GM12878 (cell line): ENCODE measurements around the gene SIAH2. TPM values are rescaled to one million over a fixed set of nuclear protein-coding genes. Genes with fewer than 3 reads are reported as not detected.

ENCODE experiments used
- CHD2 ChIP-seq: IDR thresholded peaks from 2 replicates; pipeline ENCODE4 v1.6.1; 2011; ENCODE audit warnings: low read depth, low read length, improper control_type of control experiment, borderline replicate concordance
- IKZF2 ChIP-seq, 2 experiments: fragments of 450-650 bp; IDR thresholded peaks; 2 replicates each; pipeline ENCODE4 v1.6.1; 2017; ENCODE audit warnings: mild to moderate bottlenecking in 2 of 2, moderate library complexity in 2 of 2
- NR2C2 ChIP-seq: IDR thresholded peaks from 2 replicates; pipeline ENCODE4 v1.6.1; 2011; ENCODE audit warnings: borderline replicate concordance, low read depth; ENCODE audit not compliant: control insufficient read depth, insufficient read length
- PAX8 ChIP-seq: fragments of 450-650 bp; IDR thresholded peaks from 2 replicates; pipeline ENCODE4 v1.6.1; 2017; ENCODE audit warnings: mild to moderate bottlenecking, moderate library complexity
- RAD21 ChIP-seq: IDR thresholded peaks from 2 replicates; pipeline ENCODE4 v1.6.1; 2011; ENCODE audit warnings: mild to moderate bottlenecking, low read depth, low read length, moderate library complexity; ENCODE audit not compliant: insufficient read depth
- SREBF2 ChIP-seq: IDR thresholded peaks from 2 replicates; pipeline ENCODE4 v1.6.1; 2012; ENCODE audit warnings: mild to moderate bottlenecking, low read length
- ZBED1 ChIP-seq: IDR thresholded peaks from 2 replicates; pipeline ENCODE4 v1.6.1; 2016; ENCODE audit warnings: borderline replicate concordance
- ZNF207 ChIP-seq: fragments of 450-650 bp; IDR thresholded peaks from 2 replicates; pipeline ENCODE4 v1.6.1; 2014; ENCODE audit warnings: antibody characterized with exemption, mild to moderate bottlenecking, borderline replicate concordance
- polyA plus RNA-seq, 11 experiments: library from polyadenylated mRNA; depleted of rRNA in 4 of 11; unstranded in 6 of 11; stranded (reverse) in 5 of 11; fragments of >200 nt; fragmentation: Nextera tagmentation in 4 of 11; fragmentation: Illumina TruSeq in 1 of 11; extraction: Ambion mirVana in 4 of 11; extraction: Trizol in 1 of 11; gene quantifications; 1 replicate in 1 of 11; 2 replicates in 10 of 11; pipeline versions ENCODE4 v1.2.1 to v1.2.3, GENCODE V29; 2011 to 2016; ENCODE audit warnings: inconsistent platforms in 2 of 11, missing spikeins in 2 of 11, low read depth in 1 of 11
- total RNA-seq, 4 experiments: library from RNA; depleted of rRNA in 3 of 4; stranded (reverse); fragments of >200 nt in 3 of 4; fragmentation: Illumina TruSeq in 1 of 4; extraction: Trizol in 1 of 4; gene quantifications; 2 replicates each; pipeline versions ENCODE4 v1.2.1 to v1.2.3, GENCODE V29; 2013 to 2021
- TF ChIP-seq, protein P1 (sequence below): fragments of 450-650 bp; IDR thresholded peaks from 2 replicates; pipeline ENCODE4 v1.6.1; 2016; ENCODE audit warnings: mild to moderate bottlenecking
- TF ChIP-seq, protein P2 (sequence below): fragments of 450-650 bp; IDR thresholded peaks from 2 replicates; pipeline ENCODE4 v1.6.1; 2017; ENCODE audit warnings: mild to moderate bottlenecking, moderate library complexity
- TF ChIP-seq, protein P3 (sequence below): IDR thresholded peaks from 2 replicates; pipeline ENCODE4 v1.6.1; 2012; ENCODE audit warnings: mild to moderate bottlenecking, low read depth, low read length
- TF ChIP-seq, protein P4 (sequence below): fragments of 450-650 bp; IDR thresholded peaks from 2 replicates; pipeline ENCODE4 v1.6.1; 2017; ENCODE audit warnings: low read depth, mild to moderate bottlenecking, moderate library complexity
- TF ChIP-seq, protein P5 (sequence below): IDR thresholded peaks from 2 replicates; pipeline ENCODE4 v1.6.1; 2011; ENCODE audit warnings: mild to moderate bottlenecking, low read depth, low read length, moderate library complexity; ENCODE audit not compliant: insufficient replicate concordance

Gene SIAH2
- total and polyA plus RNA-seq, 10 of the 15 experiments (the other 5 are each of a cell fraction or from before 2014, with no cell fraction given) = 3.3 to 51.5 (median 29.7) TPM

DNA sequence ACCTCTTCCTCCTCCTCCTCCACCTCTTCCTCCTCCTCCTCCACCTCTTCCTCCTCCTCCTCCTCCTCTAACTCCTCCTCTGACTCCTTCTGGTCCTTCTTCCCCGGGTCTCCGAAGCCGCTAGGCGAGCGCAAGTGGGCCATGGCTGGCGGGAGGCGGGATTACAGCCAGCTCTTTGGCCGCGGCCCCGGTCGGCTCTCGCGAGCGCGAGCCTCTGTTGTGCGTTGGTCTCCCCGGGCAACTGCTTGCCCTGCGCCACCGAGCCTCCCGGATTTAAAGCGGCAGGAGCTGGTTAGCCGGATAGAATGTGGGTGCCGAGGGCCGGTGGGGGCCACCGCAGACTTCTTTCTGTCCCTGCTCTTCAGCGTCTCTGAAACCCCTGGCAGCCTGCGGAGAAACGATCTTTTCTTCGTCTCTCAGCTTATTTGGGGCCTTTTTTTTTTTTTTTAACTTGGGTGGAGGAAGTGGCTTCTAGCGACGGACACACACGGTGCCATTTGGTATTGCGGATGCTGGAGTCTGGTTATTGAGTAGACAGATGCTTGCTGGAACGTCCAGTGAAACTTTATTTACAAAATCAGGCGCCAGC lies 59.1 kb downstream of the SIAH2 start, which contains the start of gene ERICH6 (continued):
- TF ChIP-seq, protein P1, sequence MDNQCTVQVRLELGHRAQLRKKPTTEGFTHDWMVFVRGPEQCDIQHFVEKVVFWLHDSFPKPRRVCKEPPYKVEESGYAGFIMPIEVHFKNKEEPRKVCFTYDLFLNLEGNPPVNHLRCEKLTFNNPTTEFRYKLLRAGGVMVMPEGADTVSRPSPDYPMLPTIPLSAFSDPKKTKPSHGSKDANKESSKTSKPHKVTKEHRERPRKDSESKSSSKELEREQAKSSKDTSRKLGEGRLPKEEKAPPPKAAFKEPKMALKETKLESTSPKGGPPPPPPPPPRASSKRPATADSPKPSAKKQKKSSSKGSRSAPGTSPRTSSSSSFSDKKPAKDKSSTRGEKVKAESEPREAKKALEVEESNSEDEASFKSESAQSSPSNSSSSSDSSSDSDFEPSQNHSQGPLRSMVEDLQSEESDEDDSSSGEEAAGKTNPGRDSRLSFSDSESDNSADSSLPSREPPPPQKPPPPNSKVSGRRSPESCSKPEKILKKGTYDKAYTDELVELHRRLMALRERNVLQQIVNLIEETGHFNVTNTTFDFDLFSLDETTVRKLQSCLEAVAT = peak; percentile 64
- TF ChIP-seq NR2C2 (no peak), SREBF2 (no peak), ZNF207 (no peak; the same call in 1 of the 2 replicates), ZBED1 (no peak), PAX8 (no peak), CHD2 (peak; percentile 99), IKZF2 (IDR thresholded peaks at IDR 0.05) (peak; percentile 68 to 76), RAD21 (no peak)
- TF ChIP-seq, protein P2, sequence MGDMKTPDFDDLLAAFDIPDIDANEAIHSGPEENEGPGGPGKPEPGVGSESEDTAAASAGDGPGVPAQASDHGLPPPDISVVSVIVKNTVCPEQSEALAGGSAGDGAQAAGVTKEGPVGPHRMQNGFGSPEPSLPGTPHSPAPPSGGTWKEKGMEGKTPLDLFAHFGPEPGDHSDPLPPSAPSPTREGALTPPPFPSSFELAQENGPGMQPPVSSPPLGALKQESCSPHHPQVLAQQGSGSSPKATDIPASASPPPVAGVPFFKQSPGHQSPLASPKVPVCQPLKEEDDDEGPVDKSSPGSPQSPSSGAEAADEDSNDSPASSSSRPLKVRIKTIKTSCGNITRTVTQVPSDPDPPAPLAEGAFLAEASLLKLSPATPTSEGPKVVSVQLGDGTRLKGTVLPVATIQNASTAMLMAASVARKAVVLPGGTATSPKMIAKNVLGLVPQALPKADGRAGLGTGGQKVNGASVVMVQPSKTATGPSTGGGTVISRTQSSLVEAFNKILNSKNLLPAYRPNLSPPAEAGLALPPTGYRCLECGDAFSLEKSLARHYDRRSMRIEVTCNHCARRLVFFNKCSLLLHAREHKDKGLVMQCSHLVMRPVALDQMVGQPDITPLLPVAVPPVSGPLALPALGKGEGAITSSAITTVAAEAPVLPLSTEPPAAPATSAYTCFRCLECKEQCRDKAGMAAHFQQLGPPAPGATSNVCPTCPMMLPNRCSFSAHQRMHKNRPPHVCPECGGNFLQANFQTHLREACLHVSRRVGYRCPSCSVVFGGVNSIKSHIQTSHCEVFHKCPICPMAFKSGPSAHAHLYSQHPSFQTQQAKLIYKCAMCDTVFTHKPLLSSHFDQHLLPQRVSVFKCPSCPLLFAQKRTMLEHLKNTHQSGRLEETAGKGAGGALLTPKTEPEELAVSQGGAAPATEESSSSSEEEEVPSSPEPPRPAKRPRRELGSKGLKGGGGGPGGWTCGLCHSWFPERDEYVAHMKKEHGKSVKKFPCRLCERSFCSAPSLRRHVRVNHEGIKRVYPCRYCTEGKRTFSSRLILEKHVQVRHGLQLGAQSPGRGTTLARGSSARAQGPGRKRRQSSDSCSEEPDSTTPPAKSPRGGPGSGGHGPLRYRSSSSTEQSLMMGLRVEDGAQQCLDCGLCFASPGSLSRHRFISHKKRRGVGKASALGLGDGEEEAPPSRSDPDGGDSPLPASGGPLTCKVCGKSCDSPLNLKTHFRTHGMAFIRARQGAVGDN = no peak
- TF ChIP-seq, protein P3, sequence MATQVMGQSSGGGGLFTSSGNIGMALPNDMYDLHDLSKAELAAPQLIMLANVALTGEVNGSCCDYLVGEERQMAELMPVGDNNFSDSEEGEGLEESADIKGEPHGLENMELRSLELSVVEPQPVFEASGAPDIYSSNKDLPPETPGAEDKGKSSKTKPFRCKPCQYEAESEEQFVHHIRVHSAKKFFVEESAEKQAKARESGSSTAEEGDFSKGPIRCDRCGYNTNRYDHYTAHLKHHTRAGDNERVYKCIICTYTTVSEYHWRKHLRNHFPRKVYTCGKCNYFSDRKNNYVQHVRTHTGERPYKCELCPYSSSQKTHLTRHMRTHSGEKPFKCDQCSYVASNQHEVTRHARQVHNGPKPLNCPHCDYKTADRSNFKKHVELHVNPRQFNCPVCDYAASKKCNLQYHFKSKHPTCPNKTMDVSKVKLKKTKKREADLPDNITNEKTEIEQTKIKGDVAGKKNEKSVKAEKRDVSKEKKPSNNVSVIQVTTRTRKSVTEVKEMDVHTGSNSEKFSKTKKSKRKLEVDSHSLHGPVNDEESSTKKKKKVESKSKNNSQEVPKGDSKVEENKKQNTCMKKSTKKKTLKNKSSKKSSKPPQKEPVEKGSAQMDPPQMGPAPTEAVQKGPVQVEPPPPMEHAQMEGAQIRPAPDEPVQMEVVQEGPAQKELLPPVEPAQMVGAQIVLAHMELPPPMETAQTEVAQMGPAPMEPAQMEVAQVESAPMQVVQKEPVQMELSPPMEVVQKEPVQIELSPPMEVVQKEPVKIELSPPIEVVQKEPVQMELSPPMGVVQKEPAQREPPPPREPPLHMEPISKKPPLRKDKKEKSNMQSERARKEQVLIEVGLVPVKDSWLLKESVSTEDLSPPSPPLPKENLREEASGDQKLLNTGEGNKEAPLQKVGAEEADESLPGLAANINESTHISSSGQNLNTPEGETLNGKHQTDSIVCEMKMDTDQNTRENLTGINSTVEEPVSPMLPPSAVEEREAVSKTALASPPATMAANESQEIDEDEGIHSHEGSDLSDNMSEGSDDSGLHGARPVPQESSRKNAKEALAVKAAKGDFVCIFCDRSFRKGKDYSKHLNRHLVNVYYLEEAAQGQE = no peak
- TF ChIP-seq, protein P4, sequence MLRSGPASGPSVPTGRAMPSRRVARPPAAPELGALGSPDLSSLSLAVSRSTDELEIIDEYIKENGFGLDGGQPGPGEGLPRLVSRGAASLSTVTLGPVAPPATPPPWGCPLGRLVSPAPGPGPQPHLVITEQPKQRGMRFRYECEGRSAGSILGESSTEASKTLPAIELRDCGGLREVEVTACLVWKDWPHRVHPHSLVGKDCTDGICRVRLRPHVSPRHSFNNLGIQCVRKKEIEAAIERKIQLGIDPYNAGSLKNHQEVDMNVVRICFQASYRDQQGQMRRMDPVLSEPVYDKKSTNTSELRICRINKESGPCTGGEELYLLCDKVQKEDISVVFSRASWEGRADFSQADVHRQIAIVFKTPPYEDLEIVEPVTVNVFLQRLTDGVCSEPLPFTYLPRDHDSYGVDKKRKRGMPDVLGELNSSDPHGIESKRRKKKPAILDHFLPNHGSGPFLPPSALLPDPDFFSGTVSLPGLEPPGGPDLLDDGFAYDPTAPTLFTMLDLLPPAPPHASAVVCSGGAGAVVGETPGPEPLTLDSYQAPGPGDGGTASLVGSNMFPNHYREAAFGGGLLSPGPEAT = peak; percentile 93
- TF ChIP-seq, protein P5, sequence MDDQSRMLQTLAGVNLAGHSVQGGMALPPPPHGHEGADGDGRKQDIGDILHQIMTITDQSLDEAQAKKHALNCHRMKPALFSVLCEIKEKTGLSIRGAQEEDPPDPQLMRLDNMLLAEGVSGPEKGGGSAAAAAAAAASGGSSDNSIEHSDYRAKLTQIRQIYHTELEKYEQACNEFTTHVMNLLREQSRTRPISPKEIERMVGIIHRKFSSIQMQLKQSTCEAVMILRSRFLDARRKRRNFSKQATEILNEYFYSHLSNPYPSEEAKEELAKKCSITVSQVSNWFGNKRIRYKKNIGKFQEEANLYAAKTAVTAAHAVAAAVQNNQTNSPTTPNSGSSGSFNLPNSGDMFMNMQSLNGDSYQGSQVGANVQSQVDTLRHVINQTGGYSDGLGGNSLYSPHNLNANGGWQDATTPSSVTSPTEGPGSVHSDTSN = no peak
